Astrocyte (in vitro differentiated cells and primary cell): ENCODE measurements around the gene NRARP.

Experiments
- EZH2 ChIP-seq: IDR thresholded peaks from 2 replicates; pipeline ENCODE4 v1.6.1; 2012; ENCODE audit warnings: mild to moderate bottlenecking, low read length, inconsistent platforms; ENCODE audit not compliant: insufficient read depth
- TF ChIP-seq, protein P1 (sequence below): IDR thresholded peaks from 2 replicates; pipeline ENCODE4 v1.5.1; 2011; ENCODE audit warnings: low read depth, mild to moderate bottlenecking, inconsistent platforms, low read length, moderate library complexity; ENCODE audit not compliant: insufficient read depth

DNA sequence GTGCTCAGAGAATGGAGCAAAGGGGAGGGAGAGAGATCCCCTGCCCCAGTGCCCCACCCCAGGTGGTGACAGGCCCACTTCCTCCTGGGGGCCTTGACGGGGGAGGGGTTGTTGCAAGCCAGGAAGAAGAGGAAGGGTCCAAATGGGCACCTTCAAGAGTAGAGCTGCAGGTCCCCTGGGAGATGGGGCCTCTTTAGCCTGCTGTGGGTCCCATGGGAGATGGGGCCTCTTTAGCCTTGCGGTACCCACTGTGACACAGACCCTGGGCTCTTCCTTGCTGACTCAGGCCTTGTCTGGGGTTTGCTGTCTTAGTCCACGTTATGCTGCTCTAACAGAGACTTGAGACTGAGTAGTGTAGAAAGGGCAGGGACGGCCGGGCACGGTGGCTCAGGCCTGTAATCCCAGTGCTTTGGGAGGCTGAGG is 34.1 kb downstream of the NRARP start:
- TF ChIP-seq, protein P1, sequence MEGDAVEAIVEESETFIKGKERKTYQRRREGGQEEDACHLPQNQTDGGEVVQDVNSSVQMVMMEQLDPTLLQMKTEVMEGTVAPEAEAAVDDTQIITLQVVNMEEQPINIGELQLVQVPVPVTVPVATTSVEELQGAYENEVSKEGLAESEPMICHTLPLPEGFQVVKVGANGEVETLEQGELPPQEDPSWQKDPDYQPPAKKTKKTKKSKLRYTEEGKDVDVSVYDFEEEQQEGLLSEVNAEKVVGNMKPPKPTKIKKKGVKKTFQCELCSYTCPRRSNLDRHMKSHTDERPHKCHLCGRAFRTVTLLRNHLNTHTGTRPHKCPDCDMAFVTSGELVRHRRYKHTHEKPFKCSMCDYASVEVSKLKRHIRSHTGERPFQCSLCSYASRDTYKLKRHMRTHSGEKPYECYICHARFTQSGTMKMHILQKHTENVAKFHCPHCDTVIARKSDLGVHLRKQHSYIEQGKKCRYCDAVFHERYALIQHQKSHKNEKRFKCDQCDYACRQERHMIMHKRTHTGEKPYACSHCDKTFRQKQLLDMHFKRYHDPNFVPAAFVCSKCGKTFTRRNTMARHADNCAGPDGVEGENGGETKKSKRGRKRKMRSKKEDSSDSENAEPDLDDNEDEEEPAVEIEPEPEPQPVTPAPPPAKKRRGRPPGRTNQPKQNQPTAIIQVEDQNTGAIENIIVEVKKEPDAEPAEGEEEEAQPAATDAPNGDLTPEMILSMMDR = no peak
- TF ChIP-seq EZH2 = no peak
